Panc1 (cell line): ENCODE measurements around the gene FOXO6.

Experiments
- CTCF ChIP-seq: fragments of 450-650 bp; IDR thresholded peaks from 2 replicates; pipeline ENCODE4 v1.5.1; 2017; ENCODE audit warnings: mild to moderate bottlenecking
- POLR2AphosphoS5 ChIP-seq: IDR thresholded peaks from 2 replicates; pipeline ENCODE4 v1.6.1; 2012; ENCODE audit warnings: mild to moderate bottlenecking, low read depth, low read length, moderate library complexity
- TCF7L2 ChIP-seq: IDR thresholded peaks from 2 replicates; pipeline ENCODE4 v1.6.1; 2011; ENCODE audit warnings: mild to moderate bottlenecking, low read depth, low read length, inconsistent platforms

GRCh38 chr1:41369531-41369930, 8.3 kb downstream of the FOXO6 start:
- TF ChIP-seq CTCF (no peak), POLR2AphosphoS5 (no peak), TCF7L2 (no peak)
